Germinal center (tissue), 1 donor: ENCODE measurements around the gene PCDHGA1.

ENCODE experiments used
- DNase-seq: peaks from one replicate; pipeline ENCODE4 v3.0.0; 2012; ENCODE audit warnings: mixed read lengths, low spot score

PCDHGA1 gene

DNA sequence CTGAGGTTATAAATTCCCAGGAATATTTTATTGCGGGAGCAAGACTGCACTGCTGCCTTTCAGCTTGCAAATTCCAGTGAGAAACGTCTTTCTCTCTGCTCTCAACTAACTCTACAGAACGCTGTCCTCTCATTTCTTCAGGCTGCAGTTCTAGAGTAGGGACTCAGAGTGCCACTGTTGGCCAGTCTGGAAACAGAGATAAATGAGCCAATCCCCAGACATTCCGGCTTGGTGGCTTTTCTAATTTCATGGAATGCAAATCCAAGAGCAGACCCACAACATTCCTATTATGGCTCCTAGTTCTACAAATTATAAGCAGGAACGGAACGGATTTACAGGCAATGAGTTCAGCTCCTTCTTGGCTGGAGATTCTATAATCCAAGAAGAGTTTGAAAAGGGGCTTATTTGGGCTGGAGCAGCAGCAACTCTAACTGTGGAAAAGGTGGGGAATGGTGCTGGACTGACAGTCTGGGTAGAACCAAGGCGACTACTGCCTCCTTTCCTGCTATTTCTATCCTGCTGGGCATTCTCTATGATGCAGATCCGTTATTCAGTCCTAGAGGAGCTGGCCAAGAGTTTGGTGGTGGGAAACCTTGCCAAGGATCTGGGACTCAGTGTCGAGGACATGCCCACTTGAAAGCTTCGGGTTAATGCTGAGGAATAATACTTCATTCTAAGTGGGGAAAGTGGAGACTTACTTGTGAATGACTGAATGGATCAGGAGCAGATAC lies 109.3 kb downstream of the PCDHGA1 start:
- no peak for DNase-seq

DNA sequence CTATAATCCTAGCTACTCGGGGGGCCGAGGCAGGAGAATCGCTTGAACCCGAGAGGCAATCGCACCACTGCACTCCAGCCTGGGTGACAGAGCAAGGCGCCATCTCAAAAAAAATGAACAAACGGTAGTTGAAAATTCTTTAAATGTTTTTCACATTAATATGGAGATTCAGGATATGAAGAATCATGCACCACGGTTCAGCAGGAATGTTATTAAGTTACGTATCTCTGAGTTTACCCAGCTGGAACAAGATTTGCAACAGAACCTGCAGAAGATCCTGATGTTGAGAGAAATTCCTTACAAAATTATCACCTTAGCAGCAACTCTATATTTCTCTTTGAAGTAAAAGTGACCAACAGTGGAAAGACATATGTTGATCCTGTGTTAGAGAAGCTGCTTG lies 110.0 kb downstream of the PCDHGA1 start:
- DNase-seq, result no peak

- no peak for DNase-seq
Observed at GRCh38 chr5:141441571-141442170, 111.4 kb downstream of the PCDHGA1 start.

DNA sequence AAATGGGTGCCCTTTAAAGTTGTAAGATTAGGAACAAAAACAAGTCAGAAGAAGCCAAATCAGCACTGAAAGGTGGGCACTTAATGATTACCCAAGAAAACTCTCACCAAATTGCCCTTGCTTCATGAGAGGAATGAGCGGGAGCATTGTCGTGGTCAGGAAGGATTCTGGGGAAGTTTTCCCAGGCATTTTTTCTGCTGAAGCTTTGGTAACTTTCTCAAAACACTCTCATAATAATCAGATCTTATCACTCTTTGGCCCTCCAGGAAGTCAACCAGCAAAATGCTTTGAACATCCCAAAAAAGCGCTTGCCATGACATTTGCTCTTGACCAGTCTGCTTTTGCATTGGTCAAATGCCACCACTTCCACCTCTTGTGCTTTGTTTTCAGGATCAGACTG lies 135.0 kb downstream of the PCDHGA1 start:
- DNase-seq, result no peak

DNA sequence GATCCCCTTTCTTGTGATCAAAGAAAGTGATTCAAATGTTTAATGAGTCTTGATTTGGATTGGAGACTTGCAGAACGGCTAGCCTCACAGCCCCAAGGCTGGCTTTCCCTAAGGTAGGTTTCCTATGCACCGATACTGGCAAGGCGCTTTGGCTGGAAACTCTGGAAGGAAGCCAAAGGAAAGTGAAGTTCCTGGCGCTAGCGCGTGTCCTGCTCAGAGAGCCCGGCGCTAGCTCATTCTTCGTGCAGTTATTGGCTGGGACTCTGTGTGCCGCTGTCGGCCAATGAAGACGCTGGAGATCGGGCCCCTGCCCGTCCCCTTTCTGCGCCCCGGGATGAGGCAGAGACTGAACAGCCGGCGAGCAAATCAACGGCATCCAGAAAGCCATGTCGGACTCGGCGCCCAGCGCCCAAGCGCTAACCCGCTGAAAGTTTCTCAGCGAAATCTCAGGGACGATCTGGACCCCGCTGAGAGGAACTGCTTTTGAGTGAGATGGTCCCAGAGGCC lies 145.4 kb downstream of the PCDHGA1 start, which contains the start of gene PCDHGC3:
Gene PCDHGC3, plus strand, starts transcription at position 342 of the 507 bp plus-strand sequence. Its CDS starts 151 bp downstream, at position 493.
- DNase-seq, result peak; percentile 90

GRCh38 chr5:141476132-141476911 lies 146.0 kb downstream of the PCDHGA1 start:
- peak; percentile 39 for DNase-seq

GRCh38 chr5:141477044-141477575 lies 146.8 kb downstream of the PCDHGA1 start:
- DNase-seq, result no peak

- DNase-seq, result no peak
Observed at GRCh38 chr5:141477815-141478214, 147.5 kb downstream of the PCDHGA1 start.

DNA sequence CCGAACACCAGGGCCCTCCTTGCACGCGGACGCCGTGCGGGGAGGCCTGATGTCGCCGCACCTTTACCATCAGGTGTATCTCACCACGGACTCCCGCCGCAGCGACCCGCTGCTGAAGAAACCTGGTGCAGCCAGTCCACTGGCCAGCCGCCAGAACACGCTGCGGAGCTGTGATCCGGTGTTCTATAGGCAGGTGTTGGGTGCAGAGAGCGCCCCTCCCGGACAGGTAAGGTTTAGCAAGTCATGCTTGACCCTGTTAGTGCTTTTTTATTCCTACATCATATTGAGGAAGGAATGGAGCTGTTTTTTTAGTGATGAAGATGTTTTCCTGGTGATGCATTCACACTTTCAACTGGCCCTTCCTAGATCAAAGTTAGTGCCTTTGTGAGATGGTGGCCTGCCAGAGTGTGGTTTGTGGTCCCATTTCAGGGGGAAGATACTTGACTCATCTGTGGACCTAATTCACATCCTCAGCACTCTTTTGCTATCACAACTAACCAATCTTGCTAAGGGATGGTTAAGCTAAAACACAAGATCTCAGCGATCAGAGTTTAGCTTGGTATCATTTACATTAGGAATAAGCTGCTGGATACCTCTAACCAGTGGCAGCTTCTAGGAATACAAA lies 148.1 kb downstream of the PCDHGA1 start:
- DNase-seq, result no peak

DNA sequence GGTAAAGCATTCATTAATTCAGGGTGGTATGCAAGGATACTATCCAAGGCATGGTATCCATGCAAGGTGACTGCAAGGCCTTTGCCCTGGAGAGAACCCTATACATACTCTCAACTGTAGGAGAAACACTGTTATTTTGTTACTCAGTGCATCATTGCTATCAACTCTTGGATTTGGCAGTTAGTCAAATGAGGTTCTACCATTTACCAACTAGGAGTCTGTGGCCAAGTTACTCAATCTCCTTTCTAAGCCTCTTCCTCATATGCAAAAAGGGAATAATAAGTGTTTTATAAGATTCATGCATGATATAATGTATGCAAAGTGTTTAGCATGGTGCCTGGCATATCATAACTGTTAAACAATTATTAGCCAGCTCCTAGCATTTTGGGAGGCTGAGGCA lies 149.5 kb downstream of the PCDHGA1 start:
- no peak for DNase-seq

DNA sequence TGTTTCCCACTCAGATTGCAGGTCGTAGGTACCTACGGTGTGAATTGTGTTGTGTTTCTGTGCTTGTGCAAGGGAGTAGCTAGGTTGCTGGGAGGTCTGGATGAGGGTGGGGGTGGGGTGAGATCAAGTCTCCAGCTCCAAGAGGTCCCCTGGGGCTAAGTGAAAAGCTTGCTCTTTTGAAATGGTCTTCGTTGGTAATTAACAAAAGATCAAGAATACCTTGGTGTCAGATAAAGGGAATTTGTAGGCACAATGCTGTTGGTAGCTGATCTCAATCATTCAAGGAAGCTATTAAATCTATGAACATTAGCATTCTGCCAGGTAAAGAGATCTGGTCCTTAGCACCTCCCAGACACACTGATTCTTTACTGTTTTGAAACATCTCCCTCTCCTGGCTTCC lies 153.6 kb downstream of the PCDHGA1 start:
- no peak for DNase-seq

GRCh38 chr5:141484310-141484640 lies 154.0 kb downstream of the PCDHGA1 start:
- DNase-seq, result no peak

DNA sequence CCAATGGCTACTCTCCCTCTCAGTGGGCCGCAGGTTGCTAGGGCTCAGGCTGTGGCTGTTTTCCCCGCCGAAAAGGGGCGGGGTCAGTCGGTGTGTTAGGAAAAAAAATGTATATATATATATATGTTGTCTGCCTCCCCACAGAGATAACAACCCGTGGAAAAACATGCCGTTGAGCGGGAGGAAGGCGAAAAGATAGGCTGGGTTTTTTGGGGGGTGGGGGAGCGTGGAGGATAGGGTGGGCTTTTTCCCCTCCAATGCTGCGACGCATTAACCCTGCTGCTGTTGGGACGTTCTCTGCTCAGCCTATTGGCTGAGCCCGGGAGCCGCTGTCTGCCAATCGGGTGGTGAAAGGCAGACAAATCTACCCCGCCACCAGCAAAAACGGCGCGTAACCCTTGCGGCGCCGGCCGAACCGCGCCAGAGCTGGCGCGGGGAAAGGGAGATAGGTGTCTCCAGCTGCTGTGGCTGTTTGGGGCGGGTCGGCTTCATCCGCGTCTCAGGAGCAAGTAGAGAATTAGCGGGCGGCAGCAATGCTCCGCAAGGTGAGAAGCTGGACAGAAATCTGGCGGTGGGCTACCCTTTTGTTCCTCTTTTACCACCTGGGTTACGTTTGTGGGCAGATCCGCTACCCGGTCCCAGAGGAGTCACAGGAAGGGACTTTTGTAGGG lies 154.5 kb downstream of the PCDHGA1 start, which contains the start of gene PCDHGC4:
Gene PCDHGC4, plus strand, starts transcription at position 390 of the 671 bp plus-strand sequence. Its CDS starts 144 bp downstream, at position 534.
- DNase-seq, result peak; percentile 51

GRCh38 chr5:141485321-141486055 lies 155.2 kb downstream of the PCDHGA1 start:
- no peak for DNase-seq

DNA sequence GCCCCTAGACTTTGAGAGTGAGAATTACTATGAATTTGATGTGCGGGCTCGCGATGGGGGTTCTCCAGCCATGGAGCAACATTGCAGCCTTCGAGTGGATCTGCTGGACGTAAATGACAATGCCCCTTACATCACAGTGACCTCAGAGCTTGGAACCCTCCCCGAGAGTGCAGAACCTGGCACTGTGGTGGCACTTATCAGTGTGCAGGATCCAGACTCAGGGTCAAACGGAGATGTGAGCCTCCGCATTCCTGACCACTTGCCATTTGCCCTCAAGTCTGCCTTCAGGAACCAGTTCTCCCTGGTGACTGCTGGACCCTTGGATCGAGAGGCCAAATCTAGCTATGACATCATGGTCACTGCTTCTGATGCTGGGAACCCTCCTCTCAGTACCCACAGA lies 155.8 kb downstream of the PCDHGA1 start:
- no peak for DNase-seq

DNA sequence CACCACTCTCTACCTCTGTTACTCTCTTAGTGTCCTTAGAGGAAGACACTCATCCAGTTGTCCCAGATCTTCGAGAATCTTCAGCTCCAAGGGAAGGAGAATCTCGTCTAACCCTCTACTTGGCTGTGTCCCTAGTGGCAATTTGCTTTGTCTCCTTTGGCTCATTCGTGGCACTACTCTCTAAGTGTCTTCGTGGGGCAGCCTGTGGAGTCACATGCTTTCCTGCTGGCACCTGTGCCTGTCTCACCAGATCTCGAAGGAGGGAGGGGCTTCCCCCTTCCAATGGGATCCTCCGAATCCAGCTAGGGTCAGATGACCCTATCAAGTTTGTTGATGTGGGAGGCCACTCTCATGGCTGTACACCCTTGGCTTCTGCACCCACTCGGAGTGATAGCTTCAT lies 156.8 kb downstream of the PCDHGA1 start:
- no peak for DNase-seq

GRCh38 chr5:141488591-141489561 lies 158.6 kb downstream of the PCDHGA1 start, which contains the start of gene PCDHGC5:
Gene PCDHGC5, plus strand, starts transcription at chr5:141489081. Its CDS starts 160 bp downstream, at chr5:141489241.
- no peak for DNase-seq

DNA sequence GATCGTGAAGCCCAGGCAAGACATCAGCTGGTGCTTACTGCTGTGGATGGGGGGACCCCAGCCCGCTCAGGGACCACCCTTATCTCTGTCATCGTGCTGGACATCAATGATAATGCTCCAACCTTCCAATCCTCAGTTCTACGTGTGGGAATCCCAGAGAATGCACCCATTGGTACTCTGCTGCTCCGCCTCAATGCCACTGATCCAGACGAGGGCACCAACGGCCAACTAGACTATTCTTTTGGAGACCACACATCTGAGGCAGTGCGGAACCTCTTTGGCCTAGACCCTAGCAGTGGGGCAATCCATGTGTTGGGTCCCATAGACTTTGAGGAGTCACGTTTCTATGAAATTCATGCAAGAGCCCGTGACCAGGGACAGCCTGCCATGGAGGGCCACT lies 159.5 kb downstream of the PCDHGA1 start:
- no peak for DNase-seq

GRCh38 chr5:141490271-141490670 lies 160.0 kb downstream of the PCDHGA1 start:
- no peak for DNase-seq
